ENCODE results near the gene MYH11. TPM values are rescaled to one million over a fixed set of nuclear protein-coding genes. Genes with fewer than 3 reads are reported as not detected.
"Not testable (repeated sequence)": the region's sequence is repeated elsewhere in the genome, so short reads cannot be mapped to it uniquely, and the experiment has no call there.

MYH11 gene
- total RNA-seq, 2 experiments from 2014 or later, result 0.04 TPM; not detected in 1

DNA sequence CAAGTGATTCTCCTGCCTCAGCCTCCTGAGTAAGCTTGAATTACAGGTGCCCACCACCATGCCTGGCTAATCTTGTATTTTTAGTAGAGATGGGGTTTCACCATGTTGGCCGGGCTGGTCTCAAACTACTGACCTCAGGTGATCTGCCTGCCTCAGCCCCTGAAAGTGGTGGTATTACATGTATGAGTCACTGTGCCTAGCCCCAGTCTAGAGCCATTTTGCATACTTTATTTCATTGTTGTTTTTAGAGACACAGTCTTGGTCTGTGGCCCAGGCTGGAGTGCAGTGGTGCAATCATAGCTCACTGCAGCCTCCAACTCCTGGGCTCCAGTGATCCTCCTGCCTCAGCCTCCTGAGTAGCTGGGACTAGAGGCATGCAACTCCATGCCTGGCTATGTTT lies 164.3 kb downstream of the MYH11 start:
- H3K9me3 Mint-ChIP-seq, H3K27ac Mint-ChIP-seq, H3K4me1 Mint-ChIP-seq, H3K4me3 Mint-ChIP-seq, DNase-seq, H3K27me3 Mint-ChIP-seq, POLR2A ChIA-PET: not testable (repeated sequence)
- CTCF ChIA-PET, result interaction anchor here (0.6 to 1.4 kb wide), 3 partner anchors 10 to 114 kb away, joined by 4 to 7 read pairs (median 4); no protein-coding TSS in a partner anchor
- peaks cover 69% of the 10 kb centered on the region for H3K36me3 Mint-ChIP-seq (ENCODE audit: low read depth)

DNA sequence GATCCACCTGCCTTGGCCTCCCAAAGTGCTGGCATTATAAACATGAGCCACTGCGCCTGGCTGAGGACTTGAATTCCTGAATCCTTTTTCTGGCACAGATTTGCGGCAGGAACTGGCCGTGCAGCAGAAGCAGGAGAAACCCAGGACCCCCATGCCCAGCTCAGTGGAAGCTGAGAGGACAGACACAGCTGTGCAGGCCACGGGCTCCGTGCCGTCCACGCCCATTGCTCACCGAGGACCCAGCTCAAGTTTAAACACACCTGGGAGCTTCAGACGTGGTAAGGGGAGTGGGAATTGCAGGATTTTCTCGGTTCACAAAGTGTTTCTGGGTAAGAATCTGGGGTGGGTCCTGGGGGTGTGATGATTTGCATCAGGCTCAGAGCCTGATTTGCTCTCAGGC lies 165.8 kb downstream of the MYH11 start:
- no peaks in the 10 kb centered on the region for H3K27me3 Mint-ChIP-seq
- H3K27ac Mint-ChIP-seq, result no peak overlapping the region

DNA sequence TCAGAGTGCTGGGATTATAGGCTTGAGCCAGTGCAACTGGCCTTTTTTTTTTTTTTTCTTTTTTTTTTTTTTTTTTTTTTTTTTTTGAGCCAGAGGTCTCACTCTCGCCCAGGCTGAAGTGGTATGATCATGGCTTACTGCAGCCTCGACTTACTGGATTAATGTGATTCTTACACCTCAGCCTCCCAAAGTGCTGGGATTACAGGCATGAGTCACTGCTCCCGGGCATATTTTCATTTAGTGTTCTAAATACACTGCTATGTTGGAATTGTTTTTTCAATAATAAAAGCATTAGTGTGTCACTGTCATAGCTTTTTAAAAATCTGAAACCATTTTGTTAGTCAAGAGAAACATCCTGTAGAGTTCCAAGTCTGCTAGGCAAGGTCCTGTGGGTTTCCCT lies 166.5 kb downstream of the MYH11 start:
- Mint-ChIP-seq H3K27ac (no peak overlapping the region), H3K27me3 (no peaks in the 10 kb centered on the region), H3K4me1 (no peaks in the 10 kb centered on the region), H3K4me3 (no peak overlapping the region), H3K36me3 (ENCODE audit: low read depth) (peaks cover 63% of the 10 kb centered on the region), H3K9me3 (no peaks in the 10 kb centered on the region)
- DNase-seq, result no peak
- CTCF ChIA-PET, result no interaction called here
- POLR2A ChIA-PET, result no interaction called here

More for the DNA sequence above, 165.8 kb downstream of the MYH11 start:
- Mint-ChIP-seq H3K4me3 (no peak overlapping the region), H3K36me3 (ENCODE audit: low read depth) (peaks cover 64% of the 10 kb centered on the region), H3K4me1 (no peaks in the 10 kb centered on the region), H3K9me3 (no peaks in the 10 kb centered on the region)
- DNase-seq, result no peak
- CTCF ChIA-PET, result no interaction called here
- POLR2A ChIA-PET, result no interaction called here

DNA sequence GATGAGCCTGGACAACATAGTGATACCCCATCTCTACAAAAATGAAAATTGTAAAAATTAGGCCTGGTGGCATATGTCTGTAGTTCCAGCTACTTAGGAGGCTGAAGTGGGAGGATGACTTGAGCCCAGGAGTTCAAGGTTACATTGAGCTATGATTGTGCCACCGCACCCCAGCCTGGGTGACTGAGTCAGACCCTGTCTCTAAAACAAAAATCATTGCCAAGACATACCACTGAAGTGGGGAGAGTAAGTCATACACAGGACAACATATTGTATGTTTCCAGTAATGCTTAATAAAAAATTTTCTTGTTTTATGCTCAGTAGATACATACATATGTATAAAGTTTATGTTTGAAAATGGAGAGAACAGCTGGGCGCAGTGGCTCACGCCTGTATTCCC lies 167.5 kb downstream of the MYH11 start:
- ChIA-PET CTCF (interaction anchor here (0.6 kb wide), 1 partner anchor 17 kb away, joined by 3 read pairs; no protein-coding TSS in a partner anchor), POLR2A (no interaction called here)
- H3K36me3 Mint-ChIP-seq (ENCODE audit: low read depth), result peaks cover 61% of the 10 kb centered on the region
- H3K4me3 Mint-ChIP-seq, result no peak overlapping the region
- H3K9me3 Mint-ChIP-seq, result no peaks in the 10 kb centered on the region
- no peak for DNase-seq
- no peaks in the 10 kb centered on the region for H3K4me1 Mint-ChIP-seq
- H3K27me3 Mint-ChIP-seq, result no peaks in the 10 kb centered on the region
- H3K27ac Mint-ChIP-seq, result no peak overlapping the region

DNA sequence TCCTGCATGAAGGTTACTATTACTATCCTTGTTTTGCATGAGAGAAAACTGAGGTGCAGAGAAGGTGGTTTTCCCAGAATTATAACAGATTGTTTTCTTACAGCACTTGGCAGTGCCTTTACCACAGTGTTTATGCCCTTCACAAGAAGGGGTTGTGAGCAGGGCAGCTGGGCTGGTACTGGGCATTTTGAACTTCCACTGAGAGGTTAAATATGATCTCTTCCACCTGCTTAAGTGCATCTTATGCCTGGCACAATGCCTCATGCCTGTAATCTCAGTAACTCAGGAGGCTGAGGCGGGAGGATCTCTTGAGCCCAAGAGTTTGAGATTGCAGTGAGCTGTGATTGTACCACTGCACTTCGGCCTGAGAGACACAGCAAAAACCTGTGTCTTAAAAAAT lies 170.5 kb downstream of the MYH11 start:
- Mint-ChIP-seq H3K4me3 (no peak overlapping the region), H3K36me3 (ENCODE audit: low read depth) (peaks cover 61% of the 10 kb centered on the region), H3K27me3 (no peaks in the 10 kb centered on the region), H3K4me1 (peaks cover 4% of the 10 kb centered on the region), H3K9me3 (no peaks in the 10 kb centered on the region), H3K27ac (no peak overlapping the region)
- ChIA-PET POLR2A (no interaction called here), CTCF (interaction anchor here (0.6 kb wide), 1 partner anchor 52 kb away, joined by 3 read pairs; no protein-coding TSS in a partner anchor)
- DNase-seq, result no peak

DNA sequence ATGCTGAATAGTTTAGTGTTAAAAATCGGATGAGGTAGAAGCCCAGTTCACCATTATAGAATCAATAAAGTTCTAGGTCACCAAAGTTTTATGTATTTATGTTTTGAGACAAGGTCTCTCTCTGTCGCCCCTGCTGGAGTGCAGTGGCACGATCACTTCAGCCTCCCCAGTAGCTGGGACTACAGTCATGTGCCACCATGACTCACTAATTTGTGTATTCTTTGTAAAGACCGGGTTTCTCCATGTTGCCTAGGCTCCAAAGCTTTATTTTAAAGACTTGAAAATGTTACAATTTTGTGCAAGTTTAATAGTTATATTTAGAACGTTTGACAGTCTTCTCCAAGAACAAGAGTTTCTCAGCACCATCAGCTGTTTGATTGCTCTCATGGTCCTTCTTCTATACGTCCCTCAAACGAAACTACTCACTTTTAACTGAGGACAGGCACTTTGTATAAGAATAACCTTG lies 174.7 kb downstream of the MYH11 start:
- Mint-ChIP-seq H3K4me1 (peaks cover 17% of the 10 kb centered on the region), H3K36me3 (ENCODE audit: low read depth) (peaks cover 59% of the 10 kb centered on the region), H3K27ac (no peak overlapping the region), H3K4me3 (no peak overlapping the region), H3K9me3 (no peaks in the 10 kb centered on the region), H3K27me3 (no peaks in the 10 kb centered on the region)
- ChIA-PET POLR2A (no interaction called here), CTCF (interaction anchor here (0.9 to 1.7 kb wide), 7 partner anchors 10 to 38 kb away, joined by 3 to 5 read pairs (median 4); no protein-coding TSS in a partner anchor)
- DNase-seq, result peak; percentile 38

DNA sequence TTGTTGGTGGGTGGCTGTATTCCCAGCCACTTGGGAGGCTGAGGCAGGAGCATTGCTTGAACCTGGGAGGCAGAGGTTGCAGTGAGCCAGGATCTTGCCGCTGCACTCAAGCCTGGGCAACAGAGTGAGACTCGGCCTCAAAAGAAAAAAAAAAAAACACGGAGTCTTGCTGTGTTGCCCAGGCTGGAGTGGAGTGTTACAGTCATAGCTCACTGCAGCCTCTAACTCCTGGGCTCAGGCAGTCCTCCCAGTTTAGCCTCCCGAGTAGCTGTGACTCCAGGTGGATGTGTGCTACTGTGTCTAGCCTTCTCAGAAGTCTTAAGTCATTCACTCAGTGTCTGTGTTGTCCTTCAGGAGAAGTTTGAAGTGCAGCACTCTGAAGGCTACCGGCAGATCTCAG lies 179.4 kb downstream of the MYH11 start:
- Mint-ChIP-seq H3K27ac (no peak overlapping the region), H3K27me3 (no peaks in the 10 kb centered on the region), H3K4me1 (peaks cover 57% of the 10 kb centered on the region), H3K36me3 (ENCODE audit: low read depth) (peaks cover 70% of the 10 kb centered on the region), H3K4me3 (no peak overlapping the region), H3K9me3 (no peaks in the 10 kb centered on the region)
- ChIA-PET POLR2A (no interaction called here), CTCF (interaction anchor here (0.6 kb wide), 1 partner anchor 15 kb away, joined by 4 read pairs; no protein-coding TSS in a partner anchor)
- DNase-seq, result no peak

DNA sequence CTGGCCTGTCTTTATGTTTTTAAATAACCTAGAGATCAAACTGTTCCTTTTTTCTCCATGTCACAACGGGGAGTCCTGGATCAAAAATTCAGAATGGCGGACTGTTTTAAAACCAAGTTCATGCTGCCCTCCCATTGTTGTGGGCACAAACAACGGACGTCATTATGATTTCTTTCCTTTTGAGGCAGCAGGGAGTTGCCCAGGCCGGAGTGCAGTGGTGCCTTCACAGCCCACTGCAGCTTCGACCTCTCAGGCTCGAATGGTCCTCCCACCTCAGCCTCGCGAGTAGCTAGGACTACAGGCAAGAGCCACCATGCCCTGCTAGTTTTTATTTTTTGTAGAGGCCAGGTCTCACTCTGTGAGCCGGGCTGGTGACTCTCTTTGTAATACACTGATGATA lies 180.3 kb downstream of the MYH11 start:
- Mint-ChIP-seq H3K27ac (peak overlapping the region; percentile 63), H3K27me3 (no peaks in the 10 kb centered on the region), H3K4me3 (no peak overlapping the region), H3K36me3 (ENCODE audit: low read depth) (peaks cover 73% of the 10 kb centered on the region), H3K4me1 (peaks cover 62% of the 10 kb centered on the region), H3K9me3 (no peaks in the 10 kb centered on the region)
- ChIA-PET POLR2A (no interaction called here), CTCF (no interaction called here)
- DNase-seq, result no peak

DNA sequence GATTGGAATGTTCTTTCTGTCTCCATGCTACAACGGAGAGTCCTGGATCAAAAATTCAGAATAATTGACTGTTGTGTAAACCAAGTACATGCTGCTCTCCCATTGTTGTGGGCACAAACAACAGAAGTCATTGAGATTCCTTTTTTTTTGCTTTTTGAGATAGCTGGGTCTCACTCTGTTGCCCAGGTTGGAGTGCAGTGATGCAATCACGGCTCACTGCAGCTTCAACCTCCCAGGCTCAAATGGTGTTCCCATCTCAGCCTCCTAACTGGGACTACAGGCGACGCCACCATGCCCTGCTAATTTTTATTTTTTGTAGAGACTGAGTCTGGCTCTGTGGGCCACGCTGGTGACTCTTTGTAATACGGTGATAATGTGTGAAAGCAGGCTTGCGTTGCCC lies 182.3 kb downstream of the MYH11 start:
- Mint-ChIP-seq H3K4me3 (no peak overlapping the region), H3K27ac (peak overlapping the region; percentile 94), H3K9me3 (no peaks in the 10 kb centered on the region), H3K4me1 (peaks cover 75% of the 10 kb centered on the region), H3K36me3 (ENCODE audit: low read depth) (peaks cover 75% of the 10 kb centered on the region), H3K27me3 (no peaks in the 10 kb centered on the region)
- ChIA-PET CTCF (interaction anchor here (0.6 kb wide), 1 partner anchor 250 kb away, joined by 3 read pairs; no protein-coding TSS in a partner anchor), POLR2A (no interaction called here)
- DNase-seq, result no peak

DNA sequence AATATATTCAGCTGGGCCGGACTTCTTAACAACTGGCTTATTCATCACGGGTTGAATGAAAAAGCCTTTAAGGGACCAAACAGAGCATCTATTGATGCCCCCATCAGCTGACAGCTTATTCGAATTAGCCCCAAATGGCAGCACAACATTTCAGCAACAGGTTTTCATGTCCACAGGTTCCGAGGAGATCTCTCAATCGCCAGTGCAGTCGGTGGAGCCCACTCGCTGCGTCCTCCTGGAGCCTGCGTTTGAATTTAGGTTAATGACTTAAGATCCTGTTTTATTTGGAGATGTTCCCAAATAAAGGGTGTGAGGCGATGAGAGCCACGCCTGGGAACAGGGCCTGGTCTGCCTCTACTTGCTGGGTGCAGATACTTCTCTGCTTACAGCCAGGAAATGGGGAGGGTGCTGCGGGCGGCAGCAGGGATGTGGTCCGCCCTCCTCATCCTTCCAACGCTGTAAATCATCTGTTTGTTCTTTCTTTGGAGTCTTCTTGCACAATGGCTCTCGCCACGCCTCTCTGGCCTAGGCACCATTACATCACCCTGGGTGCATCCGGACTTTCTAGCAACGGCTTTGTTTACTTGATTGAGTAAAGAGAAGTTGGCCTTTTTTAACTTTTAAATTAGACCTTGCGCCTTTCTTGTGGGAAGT lies 184.2 kb downstream of the MYH11 start:
- no peaks in the 10 kb centered on the region for H3K9me3 Mint-ChIP-seq
- peaks cover 73% of the 10 kb centered on the region for H3K36me3 Mint-ChIP-seq (ENCODE audit: low read depth)
- POLR2A ChIA-PET, result no interaction called here
- no peaks in the 10 kb centered on the region for H3K27me3 Mint-ChIP-seq
- peak overlapping the region; percentile 94 for H3K27ac Mint-ChIP-seq
- peak; percentile 92 for DNase-seq
- H3K4me3 Mint-ChIP-seq, result peak overlapping the region; percentile 56
- H3K4me1 Mint-ChIP-seq, result peaks cover 66% of the 10 kb centered on the region
- CTCF ChIA-PET, result interaction anchor here (1.3 to 1.9 kb wide), 2 partner anchors 9 to 29 kb away, joined by 5 read pairs; partner anchors contain the start of gene MARF1

DNA sequence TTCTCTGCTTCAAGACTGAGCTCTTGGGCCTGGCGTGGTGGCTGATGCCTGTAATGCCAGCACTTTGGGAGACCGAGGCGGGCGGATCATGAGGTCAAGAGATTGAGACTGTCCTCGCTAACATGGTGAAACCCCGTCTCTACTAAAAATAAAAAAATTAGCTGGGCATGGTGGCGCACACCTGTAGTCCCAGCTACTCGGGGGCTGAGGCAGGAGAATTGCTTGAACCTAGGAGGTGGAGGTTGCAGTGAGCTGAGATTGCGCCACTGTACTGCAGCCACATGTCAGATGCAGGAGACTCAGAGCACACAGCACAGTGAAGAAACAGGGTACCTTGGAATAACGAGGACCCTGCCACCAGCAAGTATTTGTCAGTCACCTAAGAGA lies 184.7 kb downstream of the MYH11 start:
- DNase-seq, POLR2A ChIA-PET, H3K27me3 Mint-ChIP-seq, H3K9me3 Mint-ChIP-seq: not testable (repeated sequence)
- CTCF ChIA-PET, result interaction anchor here (1.3 to 1.9 kb wide), 3 partner anchors 10 to 29 kb away, joined by 3 to 5 read pairs (median 5); partner anchors contain the start of gene MARF1
- Mint-ChIP-seq H3K4me3 (peak overlapping the region; percentile 36), H3K36me3 (ENCODE audit: low read depth) (peaks cover 76% of the 10 kb centered on the region), H3K27ac (peak overlapping the region; percentile 94), H3K4me1 (peaks cover 65% of the 10 kb centered on the region)

DNA sequence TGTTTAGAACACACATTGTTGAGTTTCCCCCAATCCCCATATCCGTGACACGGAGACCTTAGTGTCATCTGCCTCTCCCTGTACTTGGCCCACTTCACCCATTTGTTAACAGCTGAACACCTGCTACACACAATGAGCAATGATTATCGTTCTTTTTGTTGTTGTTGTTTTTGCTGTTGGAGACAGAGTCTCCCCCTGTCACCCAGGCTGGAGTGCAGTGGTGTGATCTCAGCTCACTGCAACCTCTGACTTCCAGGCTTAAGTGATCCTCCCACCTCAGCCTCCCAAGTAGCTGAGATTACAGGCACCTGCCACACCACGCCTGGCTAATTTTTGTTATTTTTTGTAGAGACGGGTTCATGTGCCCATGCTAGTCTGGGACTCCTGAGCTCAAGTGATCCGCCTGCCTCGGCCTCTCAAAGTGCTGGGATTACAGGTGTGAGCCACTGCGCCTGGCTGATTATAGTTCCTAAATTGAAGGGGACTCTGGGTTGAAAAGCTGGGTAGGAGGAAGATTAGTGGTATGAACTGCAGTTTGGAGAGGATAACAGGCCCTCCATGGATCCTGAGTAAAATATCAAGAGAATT lies 185.2 kb downstream of the MYH11 start:
- Mint-ChIP-seq H3K27ac (peak overlapping the region; percentile 94), H3K4me1 (peaks cover 61% of the 10 kb centered on the region), H3K4me3 (peak overlapping the region; percentile 36), H3K27me3 (no peaks in the 10 kb centered on the region), H3K9me3 (no peaks in the 10 kb centered on the region), H3K36me3 (ENCODE audit: low read depth) (peaks cover 78% of the 10 kb centered on the region)
- ChIA-PET CTCF (interaction anchor here (1.0 to 1.9 kb wide), 4 partner anchors 10 to 28 kb away, joined by 3 to 5 read pairs (median 4); partner anchors contain the start of gene MARF1), POLR2A (no interaction called here)
- DNase-seq, result no peak

DNA sequence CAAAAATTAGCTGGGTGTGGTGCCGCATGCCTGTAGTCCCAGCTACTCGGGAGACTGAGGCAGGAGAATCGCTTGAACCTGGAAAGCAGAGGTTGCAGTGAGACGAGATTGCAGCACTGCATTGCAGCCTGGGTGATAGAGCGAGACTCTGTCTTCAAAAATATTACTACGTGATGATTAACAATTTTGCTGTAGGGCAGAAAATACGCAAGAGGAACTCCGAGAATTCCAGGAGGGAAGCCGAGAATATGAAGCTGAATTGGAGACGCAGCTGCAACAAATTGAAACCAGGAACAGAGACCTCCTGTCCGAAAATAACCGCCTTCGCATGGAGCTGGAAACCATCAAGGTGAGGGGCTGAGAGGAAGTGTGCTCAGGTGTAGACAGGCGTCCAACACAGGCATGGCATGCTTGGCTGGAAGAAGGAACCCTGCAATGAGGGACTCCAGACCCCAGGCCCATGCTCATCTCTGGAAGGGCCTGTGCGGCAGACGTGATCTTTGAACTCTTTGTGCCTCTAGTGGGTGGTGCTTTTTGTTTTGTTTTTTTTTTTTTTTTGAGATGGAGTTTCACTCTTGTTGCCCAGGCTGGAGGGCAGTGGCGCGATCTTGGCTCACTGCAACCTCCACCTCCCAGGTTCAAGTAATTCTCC lies 189.6 kb downstream of the MYH11 start:
- no peaks in the 10 kb centered on the region for H3K27me3 Mint-ChIP-seq
- CTCF ChIA-PET, result interaction anchor here (0.6 to 1.2 kb wide), 3 partner anchors 9 to 25 kb away, joined by 3 read pairs; no protein-coding TSS in a partner anchor
- no peaks in the 10 kb centered on the region for H3K9me3 Mint-ChIP-seq
- peaks cover 69% of the 10 kb centered on the region for H3K36me3 Mint-ChIP-seq (ENCODE audit: low read depth)
- H3K4me1 Mint-ChIP-seq, result peaks cover 29% of the 10 kb centered on the region
- no peak overlapping the region for H3K4me3 Mint-ChIP-seq
- DNase-seq, result no peak
- H3K27ac Mint-ChIP-seq, result peak overlapping the region; percentile 62
- POLR2A ChIA-PET, result no interaction called here
